Neural cell (in vitro differentiated cells): ENCODE results near the gene STK32A. TPM values are rescaled to one million over a fixed set of nuclear protein-coding genes. Genes with fewer than 3 reads are reported as not detected.

ENCODE experiments used
- H2AFZ ChIP-seq: fragments of 200-600, 300-800 bp; sonication (generic), shearing (Covaris generic); 2 replicates; pipeline ENCODE4 v1.6.0; 2014; ENCODE audit warnings: low read depth, mild to moderate bottlenecking, antibody characterized with exemption, low read length, moderate library complexity
- H3F3A ChIP-seq: fragments of 200-600 bp; shearing (Covaris generic); 2 replicates; pipeline ENCODE4 v1.6.1; 2016; ENCODE audit warnings: mild to moderate bottlenecking, moderate library complexity, mixed read lengths, antibody characterized with exemption, low read length; ENCODE audit not compliant: insufficient read depth, poor library complexity, severe bottlenecking
- H3K27ac ChIP-seq: fragments of 200-600, 300-800 bp; sonication (generic), shearing (Covaris generic); 2 replicates; pipeline ENCODE4 v1.5.1; 2014; ENCODE audit warnings: mild to moderate bottlenecking, low read length, moderate library complexity
- H3K27me3 ChIP-seq: fragments of 300-800, 200-600 bp; sonication (generic), shearing (Covaris generic); 2 replicates; pipeline ENCODE4 v1.6.0; 2014; ENCODE audit warnings: mild to moderate bottlenecking, low read depth, low read length, moderate library complexity; ENCODE audit not compliant: insufficient read depth
- H3K36me3 ChIP-seq: fragments of 300-800, 200-600 bp; sonication (generic), shearing (Covaris generic); 2 replicates; pipeline ENCODE4 v1.5.1; 2014; ENCODE audit warnings: mild to moderate bottlenecking, antibody characterized with exemption, low read length, moderate library complexity; ENCODE audit not compliant: insufficient read depth
- H3K4me2 ChIP-seq: fragments of 300-800, 200-600 bp; sonication (generic), shearing (Covaris generic); 2 replicates; pipeline ENCODE4 v1.6.0; 2014; ENCODE audit warnings: mild to moderate bottlenecking, low read length
- H3K4me3 ChIP-seq: fragments of 300-800, 200-600 bp; sonication (generic), shearing (Covaris generic); 2 replicates; pipeline ENCODE4 v1.5.1; 2014; ENCODE audit warnings: mild to moderate bottlenecking, low read length, moderate library complexity
- H3K79me2 ChIP-seq: fragments of 200-600 bp; shearing (Covaris generic); replicated peaks from 2 replicates; pipeline ENCODE4 v1.6.0; 2014; ENCODE audit warnings: mild to moderate bottlenecking, low read length, moderate library complexity; ENCODE audit not compliant: insufficient read depth
- H3K9ac ChIP-seq: fragments of 300-800, 200-600 bp; sonication (generic), shearing (Covaris generic); 2 replicates; pipeline ENCODE4 v1.6.1; 2016; ENCODE audit warnings: mild to moderate bottlenecking, low read length, mixed read lengths
- H3K9me2 ChIP-seq: fragments of 200-600 bp; shearing (Covaris generic); 2 replicates; pipeline ENCODE4 v1.6.1; 2016; ENCODE audit warnings: mild to moderate bottlenecking, low read length, mixed read lengths; ENCODE audit not compliant: insufficient read depth
- H3K9me3 ChIP-seq: fragments of 200-600, 300-800 bp; sonication (generic), shearing (Covaris generic); 2 replicates; pipeline ENCODE4 v1.6.1; 2016; ENCODE audit warnings: mild to moderate bottlenecking, mixed run types, low read length, moderate library complexity, mixed read lengths
- H4K20me1 ChIP-seq: fragments of 200-600 bp; shearing (Covaris generic); 2 replicates; pipeline ENCODE4 v1.6.1; 2016; ENCODE audit warnings: mild to moderate bottlenecking, mixed run types; ENCODE audit not compliant: insufficient read depth
- CTCF ChIP-seq: fragments of 450-650 bp; IDR thresholded peaks from 2 replicates; pipeline ENCODE4 v1.5.1; 2014; ENCODE audit warnings: antibody characterized with exemption, mild to moderate bottlenecking, moderate library complexity; ENCODE audit not compliant: poor library complexity, severe bottlenecking
- EP300 ChIP-seq: fragments of 450-650 bp; conservative IDR thresholded peaks from 2 replicates; pipeline ENCODE4 v1.6.1; 2014; ENCODE audit warnings: antibody characterized with exemption, mild to moderate bottlenecking, moderate library complexity; ENCODE audit not compliant: poor library complexity, severe bottlenecking
- EZH2 ChIP-seq: fragments of 200-600, 300-800 bp; shearing (Covaris generic), sonication (generic); IDR thresholded peaks from 2 replicates; pipeline ENCODE4 v1.6.1; 2014; ENCODE audit warnings: antibody characterized with exemption, low read length, borderline replicate concordance, mild to moderate bottlenecking; ENCODE audit not compliant: insufficient read depth, poor library complexity, severe bottlenecking
- MXI1 ChIP-seq: fragments of 450-650 bp; conservative IDR thresholded peaks from 2 replicates; pipeline ENCODE4 v1.6.1; 2014; ENCODE audit warnings: antibody characterized with exemption, mild to moderate bottlenecking; ENCODE audit not compliant: poor library complexity, severe bottlenecking
- POLR2AphosphoS5 ChIP-seq: IDR thresholded peaks from 2 replicates; pipeline ENCODE4 v1.6.1; 2012
- RAD21 ChIP-seq: fragments of 450-650 bp; conservative IDR thresholded peaks from 2 replicates; pipeline ENCODE4 v1.6.1; 2014; ENCODE audit warnings: antibody characterized with exemption, mild to moderate bottlenecking, moderate library complexity
- SMC3 ChIP-seq: fragments of 450-650 bp; conservative IDR thresholded peaks from 2 replicates; pipeline ENCODE4 v1.6.1; 2014; ENCODE audit warnings: antibody characterized with exemption, mild to moderate bottlenecking, moderate library complexity; ENCODE audit not compliant: poor library complexity
- TAF1 ChIP-seq: IDR thresholded peaks from 2 replicates; pipeline ENCODE4 v1.6.1; 2012; ENCODE audit warnings: low read depth
- polyA plus RNA-seq: library from polyadenylated mRNA; depleted of rRNA; stranded (reverse); fragments of >200 nt; gene quantifications from 2 replicates; pipeline ENCODE4 v1.2.3, GENCODE V29; 2014
- small RNA-seq, 3 experiments: library from RNA; depleted of rRNA; stranded (forward); fragments of <200 nt; gene quantifications; one replicate each; pipeline ENCODE3, GENCODE V24; 2012
- TF ChIP-seq, protein P1 (sequence below): IDR thresholded peaks from 2 replicates; pipeline ENCODE4 v1.6.1; 2012; ENCODE audit warnings: borderline replicate concordance

The STK32A gene
- polyA plus RNA-seq, 1 donor from 2014 or later, result 23.1 TPM

DNA sequence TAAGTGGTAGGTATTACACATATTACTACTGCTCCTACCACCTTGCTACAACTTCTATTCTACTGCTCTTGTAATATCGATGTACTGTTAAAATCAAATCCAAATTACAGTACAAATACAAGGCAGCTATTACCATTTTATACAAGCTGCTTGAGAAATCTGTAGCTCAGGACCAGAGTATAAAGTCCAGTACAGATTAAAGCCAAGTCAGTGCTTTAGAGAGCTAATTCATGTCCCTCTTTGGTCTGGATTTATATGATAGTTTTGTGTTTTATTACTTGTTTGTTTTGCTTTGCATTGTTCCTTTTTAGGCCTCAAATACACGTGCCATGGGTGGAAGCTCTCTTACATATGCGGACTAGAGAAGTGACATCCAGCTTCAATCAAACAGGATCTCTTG lies 199.2 kb downstream of the STK32A start (continued):
- TF ChIP-seq EP300, result no peak

DNA sequence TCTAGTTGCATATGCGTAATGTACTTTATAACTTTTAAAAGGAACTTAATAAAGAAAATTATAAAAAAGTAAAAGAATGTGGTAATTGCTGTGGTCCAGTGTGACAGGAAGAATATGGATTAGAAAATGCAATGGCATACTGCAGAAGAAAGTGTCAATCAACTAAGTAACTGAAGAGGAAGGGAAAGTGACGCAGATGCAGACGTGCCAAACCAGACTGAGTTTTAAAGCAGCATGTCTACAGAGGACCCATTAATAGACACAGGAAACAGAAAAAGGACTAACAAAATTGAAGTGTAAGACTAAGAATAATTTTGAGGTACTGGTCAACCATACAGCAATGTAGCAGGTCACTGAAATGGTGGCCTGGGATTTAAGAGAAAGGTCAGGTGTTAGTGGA lies 201.8 kb downstream of the STK32A start:
- H3K79me2 ChIP-seq, result peaks cover 97% of the 10 kb centered on the region
- no peaks in the 10 kb centered on the region for H3K27me3 ChIP-seq
- H3K27ac ChIP-seq, result peak overlapping the region; percentile 51
- TF ChIP-seq MXI1, result no peak
- no peak for TF ChIP-seq SMC3
- no peak for TF ChIP-seq TAF1
- no peak for TF ChIP-seq EZH2
- TF ChIP-seq CTCF, result no peak
- no peak for TF ChIP-seq RAD21
- TF ChIP-seq, protein P1, sequence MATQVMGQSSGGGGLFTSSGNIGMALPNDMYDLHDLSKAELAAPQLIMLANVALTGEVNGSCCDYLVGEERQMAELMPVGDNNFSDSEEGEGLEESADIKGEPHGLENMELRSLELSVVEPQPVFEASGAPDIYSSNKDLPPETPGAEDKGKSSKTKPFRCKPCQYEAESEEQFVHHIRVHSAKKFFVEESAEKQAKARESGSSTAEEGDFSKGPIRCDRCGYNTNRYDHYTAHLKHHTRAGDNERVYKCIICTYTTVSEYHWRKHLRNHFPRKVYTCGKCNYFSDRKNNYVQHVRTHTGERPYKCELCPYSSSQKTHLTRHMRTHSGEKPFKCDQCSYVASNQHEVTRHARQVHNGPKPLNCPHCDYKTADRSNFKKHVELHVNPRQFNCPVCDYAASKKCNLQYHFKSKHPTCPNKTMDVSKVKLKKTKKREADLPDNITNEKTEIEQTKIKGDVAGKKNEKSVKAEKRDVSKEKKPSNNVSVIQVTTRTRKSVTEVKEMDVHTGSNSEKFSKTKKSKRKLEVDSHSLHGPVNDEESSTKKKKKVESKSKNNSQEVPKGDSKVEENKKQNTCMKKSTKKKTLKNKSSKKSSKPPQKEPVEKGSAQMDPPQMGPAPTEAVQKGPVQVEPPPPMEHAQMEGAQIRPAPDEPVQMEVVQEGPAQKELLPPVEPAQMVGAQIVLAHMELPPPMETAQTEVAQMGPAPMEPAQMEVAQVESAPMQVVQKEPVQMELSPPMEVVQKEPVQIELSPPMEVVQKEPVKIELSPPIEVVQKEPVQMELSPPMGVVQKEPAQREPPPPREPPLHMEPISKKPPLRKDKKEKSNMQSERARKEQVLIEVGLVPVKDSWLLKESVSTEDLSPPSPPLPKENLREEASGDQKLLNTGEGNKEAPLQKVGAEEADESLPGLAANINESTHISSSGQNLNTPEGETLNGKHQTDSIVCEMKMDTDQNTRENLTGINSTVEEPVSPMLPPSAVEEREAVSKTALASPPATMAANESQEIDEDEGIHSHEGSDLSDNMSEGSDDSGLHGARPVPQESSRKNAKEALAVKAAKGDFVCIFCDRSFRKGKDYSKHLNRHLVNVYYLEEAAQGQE, result no peak
- TF ChIP-seq EP300, result no peak
- TF ChIP-seq POLR2AphosphoS5, result no peak
- H2AFZ ChIP-seq, result no peak overlapping the region
- H3K4me2 ChIP-seq, result peak overlapping the region; percentile 7
- peaks cover 87% of the 10 kb centered on the region for H4K20me1 ChIP-seq
- no peaks in the 10 kb centered on the region for H3K9me3 ChIP-seq
- peaks cover 11% of the 10 kb centered on the region for H3K36me3 ChIP-seq
- H3K9me2 ChIP-seq, result no peaks in the 10 kb centered on the region
- no peak overlapping the region for H3K9ac ChIP-seq
- peak overlapping the region; percentile 38 for H3K4me3 ChIP-seq
- peaks cover 6% of the 10 kb centered on the region for H3F3A ChIP-seq

- TF ChIP-seq RAD21, result no peak
- TF ChIP-seq EP300, result peak; percentile 56
- H3K79me2 ChIP-seq, result peaks cover 97% of the 10 kb centered on the region
- H4K20me1 ChIP-seq, result peaks cover 87% of the 10 kb centered on the region
These were observed 202.4 kb downstream of the STK32A start for GRCh38 chr5:147437161-147437596.

More at GRCh38 chr5:147437161-147437596, 202.4 kb downstream of the STK32A start:
- H3K9me3 ChIP-seq, result no peaks in the 10 kb centered on the region
- H3K9me2 ChIP-seq, result no peaks in the 10 kb centered on the region
- no peak overlapping the region for H3K4me2 ChIP-seq
- H3K4me3 ChIP-seq, result peak overlapping the region; percentile 38
- no peak overlapping the region for H2AFZ ChIP-seq
- H3K9ac ChIP-seq, result no peak overlapping the region
- H3K27ac ChIP-seq, result peak overlapping the region; percentile 51
- H3K27me3 ChIP-seq, result no peaks in the 10 kb centered on the region
- H3F3A ChIP-seq, result peaks cover 6% of the 10 kb centered on the region
- H3K36me3 ChIP-seq, result peaks cover 15% of the 10 kb centered on the region

Small RNAs within 50 kb of the gene (small RNA-seq; reads per million reads assigned to genes)
- gene AC011373.1, result 0 reads per million in 3 experiments
